Peyer's patch (tissue), 4 donors: ENCODE measurements around the gene ADAM15. TPM values are rescaled to one million over a fixed set of nuclear protein-coding genes. Genes with fewer than 3 reads are reported as not detected.

Experiments used
- DNase-seq, 3 donors: peaks; one replicate each; pipeline ENCODE4 v3.0.0-alpha.2; 2017 to 2019
- H3K27ac ChIP-seq, 4 donors: fragments of 200-600 bp; sonication (generic); one replicate each; pipeline ENCODE4 v1.5.1; 2016 to 2019
- H3K27me3 ChIP-seq, 2 donors: fragments of 200-600 bp; sonication (generic); one replicate each; pipeline ENCODE4 v1.5.1; 2019
- H3K36me3 ChIP-seq, 3 donors: fragments of 200-600 bp; sonication (generic); one replicate each; pipeline ENCODE4 v1.5.1; 2016 to 2019
- H3K4me1 ChIP-seq, 4 donors: fragments of 200-600 bp; sonication (generic); one replicate each; pipeline ENCODE4 v1.5.1; 2016 to 2019
- H3K4me3 ChIP-seq, 4 donors: fragments of 200-600 bp; sonication (generic); 1 replicate in 3 of 4; 2 replicates in 1 of 4; pipeline ENCODE4 v1.5.1; 2016 to 2019; ENCODE audit warnings: mild to moderate bottlenecking in 1 of 4
- H3K9me3 ChIP-seq, 4 donors: fragments of 200-600 bp; sonication (generic); one replicate each; pipeline ENCODE4 v1.5.1; 2016 to 2019; ENCODE audit warnings: mild to moderate bottlenecking in 1 of 4
- CTCF ChIP-seq, 6 experiments: fragments of 450-650 bp in 4 of 6; fragments of 200-600 bp in 2 of 6; sonication (generic) in 1 of 6; IDR thresholded peaks; one replicate each; pipeline ENCODE4 v1.5.1; 2017 to 2019; ENCODE audit warnings: antibody characterized with exemption in 6 of 6, mild to moderate bottlenecking in 3 of 6, moderate library complexity in 1 of 6
- POLR2A ChIP-seq, 2 donors: fragments of 450-650 bp; IDR thresholded peaks; one replicate each; pipeline ENCODE4 v1.5.1; 2017; ENCODE audit warnings: antibody characterized with exemption in 2 of 2, mild to moderate bottlenecking in 2 of 2, moderate library complexity in 2 of 2
- total RNA-seq, 4 donors: library from RNA; depleted of rRNA; stranded (reverse); fragments of >200 nt; gene quantifications; one replicate each; pipeline ENCODE4 v1.1.0, GENCODE V29; 2016

Gene ADAM15
- total RNA-seq, 4 donors from 2014 or later = 111 to 191 (median 126) TPM

GRCh38 chr1:155008015-155008941, 42.8 kb upstream of the ADAM15 start:
- H3K9me3 ChIP-seq = no peaks in the 10 kb centered on the region
- DNase-seq = peak in 2 of 3 donors; percentile 71 to 79
- H3K27me3 ChIP-seq = no peaks in the 10 kb centered on the region
- peak overlapping the region; percentile 26 to 63 (median 48) for H3K4me3 ChIP-seq
- TF ChIP-seq POLR2A (IDR thresholded peaks at IDR 0.05) (peak; percentile 50 to 69), CTCF (IDR thresholded peaks at IDR 0.05) (no peak)
- H3K27ac ChIP-seq = peak overlapping the region; percentile 94 to 99 (median 96)
- H3K4me1 ChIP-seq = peaks cover 6 to 76% (median 57%) of the 10 kb centered on the region in 4 donors
- H3K36me3 ChIP-seq = peaks cover 0 to 7% (median 0%) of the 10 kb centered on the region in 3 donors

- Histone ChIP-seq H3K4me3 (peak overlapping the region; percentile 26 to 63 (median 48)), H3K4me1 (peaks cover 6 to 83% (median 56%) of the 10 kb centered on the region in 4 donors), H3K36me3 (peaks cover 0 to 13% (median 0%) of the 10 kb centered on the region in 3 donors), H3K27ac (peak overlapping the region; percentile 94 to 99 (median 96)), H3K9me3 (no peaks in the 10 kb centered on the region), H3K27me3 (no peaks in the 10 kb centered on the region)
- peak in 1 of 3 donors; percentile 50 for DNase-seq
- TF ChIP-seq CTCF (IDR thresholded peaks at IDR 0.05) (no peak), POLR2A (IDR thresholded peaks at IDR 0.05) (no peak)
Observed at GRCh38 chr1:155009221-155009711, 41.9 kb upstream of the ADAM15 start.

GRCh38 chr1:155009742-155010141, 41.4 kb upstream of the ADAM15 start:
- Histone ChIP-seq H3K36me3 (peaks cover 0 to 18% (median 0%) of the 10 kb centered on the region in 3 donors), H3K4me1 (peaks cover 6 to 81% (median 54%) of the 10 kb centered on the region in 4 donors), H3K27ac (peak overlapping the region; percentile 94 to 99 (median 96)), H3K9me3 (no peaks in the 10 kb centered on the region), H3K4me3 (peak overlapping the region; percentile 26 to 63 (median 48)), H3K27me3 (no peaks in the 10 kb centered on the region)
- TF ChIP-seq CTCF (IDR thresholded peaks at IDR 0.05) (no peak), POLR2A (IDR thresholded peaks at IDR 0.05) (no peak)
- no peak for DNase-seq

GRCh38 chr1:155010211-155010918, 40.8 kb upstream of the ADAM15 start:
- peak; percentile 46 to 65 (median 54) for DNase-seq
- H3K27me3 ChIP-seq = no peaks in the 10 kb centered on the region
- peaks cover 0 to 24% (median 0%) of the 10 kb centered on the region in 3 donors for H3K36me3 ChIP-seq
- H3K4me3 ChIP-seq = peak overlapping the region; percentile 26 to 63 (median 48)
- peak overlapping the region; percentile 94 to 99 (median 96) for H3K27ac ChIP-seq
- H3K4me1 ChIP-seq = peaks cover 6 to 81% (median 48%) of the 10 kb centered on the region in 4 donors
- TF ChIP-seq CTCF (IDR thresholded peaks at IDR 0.05) = no peak
- no peak for TF ChIP-seq POLR2A (IDR thresholded peaks at IDR 0.05)
- H3K9me3 ChIP-seq = no peaks in the 10 kb centered on the region

GRCh38 chr1:155011004-155011416, 40.1 kb upstream of the ADAM15 start:
- Histone ChIP-seq H3K4me1 (peaks cover 6 to 79% (median 43%) of the 10 kb centered on the region in 4 donors), H3K36me3 (peaks cover 0 to 28% (median 0%) of the 10 kb centered on the region in 3 donors), H3K9me3 (no peaks in the 10 kb centered on the region), H3K27me3 (no peaks in the 10 kb centered on the region), H3K4me3 (peak overlapping the region in 2 of 4 donors; percentile 55 to 63), H3K27ac (peak overlapping the region; percentile 94 to 99 (median 96))
- TF ChIP-seq CTCF (IDR thresholded peaks at IDR 0.05) (no peak), POLR2A (IDR thresholded peaks at IDR 0.05) (no peak)
- DNase-seq = peak in 1 of 3 donors; percentile 52
